Transverse colon (tissue), 4 donors: Measurements from ENCODE around the gene PCSK6.

ENCODE experiments used
- CTCF ChIP-seq, 5 experiments: fragments of 200-600 bp in 3 of 5; fragments of 450-650 bp in 2 of 5; sonication (generic) in 3 of 5; IDR thresholded peaks; 1 replicate in 2 of 5; 2 replicates in 3 of 5; pipeline ENCODE4 v1.5.1; 2016 to 2017; ENCODE audit warnings: antibody characterized with exemption in 5 of 5, inconsistent platforms in 3 of 5, mild to moderate bottlenecking in 2 of 5, moderate library complexity in 1 of 5
- POLR2AphosphoS5 ChIP-seq, 3 donors: sonication (generic); formaldehyde crosslinking; IDR thresholded peaks; one replicate each; pipeline ENCODE4 v1.6.1; 2016; ENCODE audit warnings: antibody characterized with exemption in 3 of 3

- TF ChIP-seq CTCF (IDR thresholded peaks at IDR 0.05), result no peak
- no peak for TF ChIP-seq POLR2AphosphoS5 (IDR thresholded peaks at IDR 0.05)
These were observed 183.7 kb downstream of the PCSK6 start for GRCh38 chr15:101305820-101306255.
